Astrocyte of the cerebellum (primary cell): ENCODE measurements around the gene ARHGEF17.

Experiments used
- DNase-seq: peaks from one replicate; pipeline ENCODE4 v3.0.0-alpha.2; 2011; ENCODE audit warnings: low read depth
- H3K4me3 ChIP-seq: 2 replicates; pipeline ENCODE4 v1.5.1; 2011; ENCODE audit warnings: mild to moderate bottlenecking, low read depth, low read length, moderate library complexity
- CTCF ChIP-seq: IDR thresholded peaks from 2 replicates; pipeline ENCODE4 v1.5.1; 2012; ENCODE audit warnings: low read length, low read depth, moderate library complexity, mild to moderate bottlenecking; ENCODE audit errors: missing control alignments
- in situ Hi-C: cut with HindIII; loops from 2 replicates; pipeline ENCODE4 v1.10.0; 2017; ENCODE audit warnings: low sequenced_read_pairs

The ARHGEF17 gene

GRCh38 chr11:73383249-73384124, 75.4 kb downstream of the ARHGEF17 start:
- TF ChIP-seq CTCF: no peak
- in situ Hi-C loops: no loop called here
- no peak for DNase-seq
- no peak overlapping the region for H3K4me3 ChIP-seq

GRCh38 chr11:73384125-73384441, 76.0 kb downstream of the ARHGEF17 start:
- no peak for TF ChIP-seq CTCF
- no peak for DNase-seq
- H3K4me3 ChIP-seq: no peak overlapping the region
- in situ Hi-C loops: no loop called here

GRCh38 chr11:73384531-73384871, 76.4 kb downstream of the ARHGEF17 start:
- in situ Hi-C loops: no loop called here
- no peak overlapping the region for H3K4me3 ChIP-seq

GRCh38 chr11:73384872-73385689, 77.0 kb downstream of the ARHGEF17 start:
- in situ Hi-C loops: no loop called here
- no peak for TF ChIP-seq CTCF
- DNase-seq: no peak

More at GRCh38 chr11:73384531-73384871, 76.4 kb downstream of the ARHGEF17 start:
- no peak for DNase-seq
- TF ChIP-seq CTCF: no peak

GRCh38 chr11:73386016-73386415, 77.9 kb downstream of the ARHGEF17 start:
- no peak overlapping the region for H3K4me3 ChIP-seq
- DNase-seq: no peak
- in situ Hi-C loops: no loop called here
- no peak for TF ChIP-seq CTCF

More at GRCh38 chr11:73384872-73385689, 77.0 kb downstream of the ARHGEF17 start:
- no peak overlapping the region for H3K4me3 ChIP-seq

- in situ Hi-C loops: no loop called here
- TF ChIP-seq CTCF: no peak
Measured at GRCh38 chr11:73386546-73386945, 78.5 kb downstream of the ARHGEF17 start.

More at GRCh38 chr11:73386546-73386945, 78.5 kb downstream of the ARHGEF17 start:
- DNase-seq: no peak
- no peak overlapping the region for H3K4me3 ChIP-seq
